Measurements from ENCODE around the gene GSTP1.

DNA sequence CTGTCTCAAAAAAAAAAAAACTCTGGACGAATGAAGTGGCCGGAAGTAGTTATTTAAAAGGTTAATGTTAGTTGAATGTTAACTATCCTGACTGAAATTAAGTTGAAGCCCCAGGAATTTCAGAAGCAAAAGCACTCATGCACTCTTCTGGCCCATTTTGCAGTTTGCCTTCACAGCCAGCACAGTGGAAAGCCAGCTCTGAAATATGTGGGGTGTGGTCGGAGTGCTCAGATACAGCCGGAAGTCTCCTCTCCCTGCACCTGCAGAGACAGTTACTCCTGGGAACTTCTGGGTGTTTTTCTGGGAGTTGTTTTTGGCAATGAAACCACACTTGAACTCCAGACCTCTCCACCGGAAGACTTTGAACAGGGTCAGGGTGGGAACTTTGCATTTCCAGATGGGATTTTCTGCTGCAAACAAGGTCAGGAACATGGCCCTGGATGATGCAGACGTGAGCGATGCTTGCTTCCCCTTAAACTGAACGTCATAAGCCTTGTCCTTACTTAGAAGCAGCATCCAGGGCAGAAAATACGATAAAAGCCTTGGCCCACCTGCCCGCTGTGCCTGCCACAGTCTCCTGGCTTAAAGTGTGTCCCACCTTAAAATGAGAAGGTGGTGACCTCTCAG is 38.9 kb upstream of the GSTP1 start:
- TF ChIP-seq EZH2 (IDR thresholded peaks at IDR 0.05) (no peak), EZH2phosphoT487 (IDR thresholded peaks at IDR 0.05) (no peak)
- TF ChIP-seq, protein P1, sequence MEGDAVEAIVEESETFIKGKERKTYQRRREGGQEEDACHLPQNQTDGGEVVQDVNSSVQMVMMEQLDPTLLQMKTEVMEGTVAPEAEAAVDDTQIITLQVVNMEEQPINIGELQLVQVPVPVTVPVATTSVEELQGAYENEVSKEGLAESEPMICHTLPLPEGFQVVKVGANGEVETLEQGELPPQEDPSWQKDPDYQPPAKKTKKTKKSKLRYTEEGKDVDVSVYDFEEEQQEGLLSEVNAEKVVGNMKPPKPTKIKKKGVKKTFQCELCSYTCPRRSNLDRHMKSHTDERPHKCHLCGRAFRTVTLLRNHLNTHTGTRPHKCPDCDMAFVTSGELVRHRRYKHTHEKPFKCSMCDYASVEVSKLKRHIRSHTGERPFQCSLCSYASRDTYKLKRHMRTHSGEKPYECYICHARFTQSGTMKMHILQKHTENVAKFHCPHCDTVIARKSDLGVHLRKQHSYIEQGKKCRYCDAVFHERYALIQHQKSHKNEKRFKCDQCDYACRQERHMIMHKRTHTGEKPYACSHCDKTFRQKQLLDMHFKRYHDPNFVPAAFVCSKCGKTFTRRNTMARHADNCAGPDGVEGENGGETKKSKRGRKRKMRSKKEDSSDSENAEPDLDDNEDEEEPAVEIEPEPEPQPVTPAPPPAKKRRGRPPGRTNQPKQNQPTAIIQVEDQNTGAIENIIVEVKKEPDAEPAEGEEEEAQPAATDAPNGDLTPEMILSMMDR (IDR thresholded peaks at IDR 0.05), result no peak

Measured in neural progenitor cell (in vitro differentiated cells).